ENCODE measurements around the gene SGTB.

DNA sequence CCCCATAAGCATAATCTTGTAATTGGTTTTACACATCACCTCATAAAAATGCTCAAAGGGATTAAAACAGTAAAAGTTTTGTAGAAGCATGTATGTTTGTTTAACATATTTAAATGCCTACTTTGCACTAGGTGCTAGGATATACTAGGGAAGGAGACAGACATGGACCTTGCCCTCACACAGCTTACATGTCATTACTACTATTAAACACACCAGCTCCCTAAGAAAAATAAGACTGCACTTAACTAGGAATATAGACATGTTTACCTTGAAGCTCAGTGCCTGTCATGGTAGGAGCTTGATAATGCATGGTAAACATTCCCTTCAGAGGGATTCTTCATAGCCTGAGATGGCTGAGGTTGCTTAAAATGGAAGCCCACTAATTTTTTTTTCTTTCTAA lies 90.9 kb downstream of the SGTB start:
- TF ChIP-seq, protein P1, sequence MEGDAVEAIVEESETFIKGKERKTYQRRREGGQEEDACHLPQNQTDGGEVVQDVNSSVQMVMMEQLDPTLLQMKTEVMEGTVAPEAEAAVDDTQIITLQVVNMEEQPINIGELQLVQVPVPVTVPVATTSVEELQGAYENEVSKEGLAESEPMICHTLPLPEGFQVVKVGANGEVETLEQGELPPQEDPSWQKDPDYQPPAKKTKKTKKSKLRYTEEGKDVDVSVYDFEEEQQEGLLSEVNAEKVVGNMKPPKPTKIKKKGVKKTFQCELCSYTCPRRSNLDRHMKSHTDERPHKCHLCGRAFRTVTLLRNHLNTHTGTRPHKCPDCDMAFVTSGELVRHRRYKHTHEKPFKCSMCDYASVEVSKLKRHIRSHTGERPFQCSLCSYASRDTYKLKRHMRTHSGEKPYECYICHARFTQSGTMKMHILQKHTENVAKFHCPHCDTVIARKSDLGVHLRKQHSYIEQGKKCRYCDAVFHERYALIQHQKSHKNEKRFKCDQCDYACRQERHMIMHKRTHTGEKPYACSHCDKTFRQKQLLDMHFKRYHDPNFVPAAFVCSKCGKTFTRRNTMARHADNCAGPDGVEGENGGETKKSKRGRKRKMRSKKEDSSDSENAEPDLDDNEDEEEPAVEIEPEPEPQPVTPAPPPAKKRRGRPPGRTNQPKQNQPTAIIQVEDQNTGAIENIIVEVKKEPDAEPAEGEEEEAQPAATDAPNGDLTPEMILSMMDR (IDR thresholded peaks at IDR 0.05; ENCODE audit: insufficient read depth, low read depth, low read length): no peak
- TF ChIP-seq EZH2 (IDR thresholded peaks at IDR 0.05; ENCODE audit: insufficient read depth, low read length): no peak

Data from astrocyte (in vitro differentiated cells and primary cell).